ENCODE data around the gene MIOX. TPM values are rescaled to one million over a fixed set of nuclear protein-coding genes. Genes with fewer than 3 reads are reported as not detected.

MIOX gene
- total and polyA plus RNA-seq, 2 of the 13 experiments (the other 11 are each of a cell fraction or from before 2014, with no cell fraction given): 1.5 to 2.9 TPM

DNA sequence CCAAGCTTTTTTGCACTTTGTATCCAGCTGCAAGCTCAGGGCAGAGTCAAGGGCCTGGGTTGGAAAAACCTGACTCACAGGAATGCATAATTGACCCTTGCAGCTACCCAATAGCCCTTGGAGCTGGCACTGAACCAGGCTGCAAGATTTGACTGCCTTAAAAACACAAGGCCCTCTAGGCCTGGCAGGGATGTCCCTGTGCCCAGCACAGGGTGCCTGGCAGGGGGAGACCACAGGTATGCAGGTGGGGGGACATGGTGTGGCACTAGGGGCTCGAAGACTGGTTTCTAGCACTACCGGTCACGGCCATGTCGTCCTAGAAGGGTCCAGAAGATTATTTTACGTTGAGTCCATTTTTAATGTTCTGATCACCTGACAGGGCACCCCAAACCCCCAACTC lies 42.0 kb upstream of the MIOX start:
- no peak overlapping the region for H2AFZ ChIP-seq (ENCODE audit: low read length)
- H3K4me2 ChIP-seq (ENCODE audit: low read depth, low read length): no peak overlapping the region
- H3K4me1 ChIP-seq (ENCODE audit: insufficient read depth, low read length): no peaks in the 10 kb centered on the region; the same call in 1 of the 2 replicates
- no peak overlapping the region for H3K9ac ChIP-seq (ENCODE audit: insufficient read depth, low read depth, low read length)
- no peak overlapping the region for H3K4me3 ChIP-seq (replicated peaks in 1 of 3; ENCODE audit: insufficient read depth in 1 of 3, low read depth in 2 of 3, low read length in 3 of 3)
- ChIA-PET CTCF (ENCODE audit: low intra/inter-chr PET ratio, low total read pairs) (no interaction called here), POLR2A (interaction anchor here (1.2 to 1.4 kb wide), 2 partner anchors 31 to 80 kb away, joined by 4 to 6 read pairs; partner anchors contain the start of gene SCO2)
- H3K36me3 ChIP-seq (replicated peaks in 1 of 2; ENCODE audit: control insufficient read depth in 1 of 2, insufficient read depth in 2 of 2, low read length in 2 of 2): peaks cover 34 to 44% of the 10 kb centered on the region in 2 experiments; a peak in 4 of 5 replicates
- DNase-seq (ENCODE audit: low spot score) (no peak), FAIRE-seq (no peak), ATAC-seq (no peak)
- H3K27me3 ChIP-seq (ENCODE audit: control insufficient read depth in 1 of 2, insufficient read depth in 2 of 2, low read length in 2 of 2): no peaks in the 10 kb centered on the region
- peak overlapping the region; percentile 30 for H3K27ac ChIP-seq (ENCODE audit: extremely low read length, insufficient read depth, low read length)
- in situ Hi-C loops (cut with HindIII; ENCODE audit: extremely low pct_ligation_motif_present, low pct_unique_long_range_greater_than_20kb) (no loop called here), intact Hi-C loops (cut with micrococcal nuclease; ENCODE audit: unreplicated experiment) (no loop called here)
- peaks cover 4% of the 10 kb centered on the region; the same call in 1 of the 2 replicates for H4K20me1 ChIP-seq (ENCODE audit: insufficient read depth, low read length)
- H3K9me3 ChIP-seq (ENCODE audit: low read length): no peaks in the 10 kb centered on the region
- no peaks in the 10 kb centered on the region for H3K79me2 ChIP-seq (ENCODE audit: insufficient read depth, low read length)
- peak; percentile 87 for TF ChIP-seq RBM22 (optimal IDR thresholded peaks at IDR 0.05; ENCODE audit: low read length)
- TF ChIP-seq ZNF407 (CRISPR knock-in tag; IDR thresholded peaks at IDR 0.05; ENCODE audit: not compliant biosample characterization): no peak
- 0 out of 2 replicates have a peak, but pooled peaks have one; percentile 17 for TF ChIP-seq HNRNPL (IDR thresholded peaks at IDR 0.05; ENCODE audit: low read depth, low read length)
- BruUV-seq (replicated peaks): TSS peak; percentile 47
- WGBS (ENCODE audit: low lambda C conversion rate): 88% methylated on average over 5 of the region's 5 CpGs
